Measurements from ENCODE around the gene GJA9.

- TF ChIP-seq CTCF (conservative IDR thresholded peaks at IDR 0.05 in 1 of 2, IDR thresholded peaks at IDR 0.05 in 1 of 2; ENCODE audit: low read depth in 1 of 2, low read length in 2 of 2): no peak
- no peak for TF ChIP-seq EZH2 (IDR thresholded peaks at IDR 0.05; ENCODE audit: low read length, missing control alignments)
These were observed 14.8 kb upstream of the GJA9 start for GRCh38 chr1:38896169-38896568.

Data from fibroblast of lung (primary cell).